H1 (cell line): ENCODE data around the gene CORO2B. TPM values are rescaled to one million over a fixed set of nuclear protein-coding genes. Genes with fewer than 3 reads are reported as not detected.

ENCODE experiments used
- CTCF ChIA-PET: fragments of 300-600 bp; sonication (Branson Sonifier 250); formaldehyde crosslinking; loops from one replicate; lab custom pipeline; 2021; ENCODE audit not compliant: partially characterized antibody; lab: Charles Lee
- POLR2A ChIA-PET: fragments of 300-600 bp; sonication (Branson Sonifier 250); formaldehyde crosslinking; loops from one replicate; lab custom pipeline; 2021; ENCODE audit warnings: inconsistent platforms; ENCODE audit not compliant: partially characterized antibody; lab: Charles Lee
- DNase-seq, 2 experiments: peaks; one replicate each; pipeline versions ENCODE4 v3.0.0 to v3.0.0-alpha.2; 2010 to 2022; ENCODE audit warnings: low spot score in 2 of 2, low read depth in 1 of 2, mixed read lengths in 1 of 2
- FAIRE-seq: peaks from 2 replicates; lab custom pipeline; 2011; peaks lifted over from hg19 to GRCh38; lab: Jason Lieb, UNC
- H2AFZ ChIP-seq: 2 replicates; pipeline ENCODE4 v1.8.1; 2012; ENCODE audit warnings: low read length, inconsistent platforms
- H2AK5ac ChIP-seq: 2 replicates; pipeline ENCODE4 v1.6.1; 2013; ENCODE audit warnings: low read depth, low read length
- H2BK120ac ChIP-seq: replicated peaks from 2 replicates; pipeline ENCODE3; 2013; ENCODE audit warnings: low read depth, low read length, inconsistent platforms
- H2BK12ac ChIP-seq: 2 replicates; pipeline ENCODE4 v1.6.1; 2013; ENCODE audit warnings: low read depth, low read length
- H2BK15ac ChIP-seq: 2 replicates; pipeline ENCODE4 v1.6.1; 2013; ENCODE audit warnings: low read length
- H2BK20ac ChIP-seq: 2 replicates; pipeline ENCODE4 v1.6.1; 2013; ENCODE audit warnings: low read length
- H2BK5ac ChIP-seq: 2 replicates; pipeline ENCODE4 v1.6.1; 2013; ENCODE audit warnings: low read depth, low read length
- H3K14ac ChIP-seq: 2 replicates; pipeline ENCODE4 v1.6.1; 2013; ENCODE audit warnings: inconsistent platforms; ENCODE audit not compliant: insufficient read length
- H3K18ac ChIP-seq: 2 replicates; pipeline ENCODE4 v1.6.1; 2013; ENCODE audit warnings: low read length; ENCODE audit errors: extremely low read depth
- H3K23ac ChIP-seq: 2 replicates; pipeline ENCODE4 v1.6.1; 2013; ENCODE audit warnings: inconsistent platforms; ENCODE audit not compliant: insufficient read length
- H3K23me2 ChIP-seq: 2 replicates; pipeline ENCODE4 v1.6.1; 2013; ENCODE audit warnings: low read depth, low read length
- H3K27ac ChIP-seq: 2 replicates; pipeline ENCODE4 v1.6.1; 2011; ENCODE audit warnings: low read depth, low read length, inconsistent platforms
- H3K27me3 ChIP-seq, 4 experiments: replicated peaks in 1 of 4; 1 replicate in 1 of 4; 2 replicates in 3 of 4; pipeline versions ENCODE4 v1.6.1 to v1.8.1; 2011 to 2013; ENCODE audit warnings: low read length in 3 of 4, mild to moderate bottlenecking in 3 of 4, inconsistent platforms in 2 of 4, mixed read lengths in 2 of 4, moderate library complexity in 1 of 4; ENCODE audit not compliant: control insufficient read depth in 3 of 4, insufficient read depth in 3 of 4; ENCODE audit errors: extremely low read depth in 1 of 4
- H3K36me3 ChIP-seq, 4 experiments: 2 replicates each; pipeline versions ENCODE4 v1.6.1 to v1.8.1; 2011 to 2013; ENCODE audit warnings: mild to moderate bottlenecking in 4 of 4, low read length in 3 of 4, moderate library complexity in 2 of 4, control low read depth in 1 of 4, inconsistent platforms in 1 of 4; ENCODE audit not compliant: insufficient read depth in 4 of 4, control insufficient read depth in 2 of 4
- H3K4ac ChIP-seq: replicated peaks from 2 replicates; pipeline ENCODE3; 2013; ENCODE audit warnings: low read length, low read depth, mixed read lengths, inconsistent platforms; ENCODE audit not compliant: insufficient read length
- H3K4me1 ChIP-seq, 4 experiments: replicated peaks in 1 of 4; 1 replicate in 1 of 4; 2 replicates in 3 of 4; pipeline versions ENCODE4 v1.6.1 to v1.8.1; 2011 to 2013; ENCODE audit warnings: low read length in 3 of 4, inconsistent platforms in 2 of 4, mixed read lengths in 1 of 4; ENCODE audit not compliant: insufficient read depth in 4 of 4, control insufficient read depth in 3 of 4
- H3K4me2 ChIP-seq, 2 experiments: 2 replicates each; pipeline versions ENCODE4 v1.6.1 to v1.8.1; 2011 to 2013; ENCODE audit warnings: low read depth in 2 of 2, low read length in 2 of 2, control low read depth in 1 of 2, inconsistent platforms in 1 of 2, mild to moderate bottlenecking in 1 of 2; ENCODE audit not compliant: insufficient read depth in 1 of 2
- H3K4me3 ChIP-seq, 4 experiments: fragments of 200-600, 300-600 bp in 1 of 4; sonication (generic), shearing (Covaris generic), sonication (Bioruptor Twin) in 1 of 4; 2 replicates each; pipeline versions ENCODE4 v1.5.1 to v1.8.1; 2011 to 2016; ENCODE audit warnings: low read length in 4 of 4, low read depth in 3 of 4, control low read depth in 2 of 4, inconsistent platforms in 2 of 4, mild to moderate bottlenecking in 2 of 4, mixed read lengths in 1 of 4, moderate library complexity in 1 of 4; ENCODE audit not compliant: insufficient read depth in 2 of 4; ENCODE audit errors: extremely low read depth in 1 of 4
- H3K56ac ChIP-seq: replicated peaks from 2 replicates; pipeline ENCODE3; 2013; ENCODE audit warnings: low read depth, mild to moderate bottlenecking, mixed read lengths, low read length, inconsistent platforms; ENCODE audit not compliant: insufficient read length
- H3K79me1 ChIP-seq: 2 replicates; pipeline ENCODE4 v1.6.1; 2013; ENCODE audit warnings: low read depth, low read length, control low read depth
- H3K79me2 ChIP-seq, 2 experiments: 2 replicates each; pipeline versions ENCODE4 v1.6.1 to v1.8.1; 2012 to 2013; ENCODE audit warnings: low read length in 2 of 2, mild to moderate bottlenecking in 2 of 2, inconsistent platforms in 1 of 2; ENCODE audit not compliant: insufficient read depth in 2 of 2, control insufficient read depth in 1 of 2
- H3K9ac ChIP-seq, 4 experiments: replicated peaks in 1 of 4; 1 replicate in 1 of 4; 2 replicates in 3 of 4; pipeline versions ENCODE4 v1.6.1 to v1.8.1; 2011 to 2013; ENCODE audit warnings: low read depth in 3 of 4, low read length in 3 of 4, control low read depth in 2 of 4, mild to moderate bottlenecking in 2 of 4, moderate library complexity in 2 of 4, inconsistent platforms in 1 of 4; ENCODE audit errors: extremely low read depth in 1 of 4
- H3K9me3 ChIP-seq, 2 experiments: 2 replicates each; pipeline versions ENCODE4 v1.6.1 to v1.8.1; 2012 to 2013; ENCODE audit warnings: mild to moderate bottlenecking in 2 of 2, moderate library complexity in 2 of 2, control low read depth in 1 of 2, inconsistent platforms in 1 of 2, low read depth in 1 of 2, low read length in 1 of 2, mixed read lengths in 1 of 2; ENCODE audit not compliant: insufficient read depth in 2 of 2
- H4K20me1 ChIP-seq, 2 experiments: replicated peaks in 1 of 2; 2 replicates each; pipeline versions ENCODE3 to v1.8.1; 2011 to 2013; ENCODE audit warnings: inconsistent platforms in 2 of 2, low read length in 2 of 2, mild to moderate bottlenecking in 1 of 2; ENCODE audit not compliant: insufficient read depth in 2 of 2, control insufficient read depth in 1 of 2
- H4K5ac ChIP-seq: 2 replicates; pipeline ENCODE4 v1.6.1; 2013; ENCODE audit warnings: low read length, low read depth, mixed read lengths, inconsistent platforms; ENCODE audit not compliant: insufficient read length
- H4K8ac ChIP-seq: 2 replicates; pipeline ENCODE4 v1.8.0; 2013; ENCODE audit warnings: mild to moderate bottlenecking, moderate library complexity, low read length, inconsistent platforms; ENCODE audit not compliant: insufficient read depth; ENCODE audit errors: extremely low read depth
- H4K91ac ChIP-seq: replicated peaks from 2 replicates; pipeline ENCODE3; 2013; ENCODE audit warnings: low read length, mixed read lengths, inconsistent platforms; ENCODE audit not compliant: insufficient read length
- MAX ChIP-seq: IDR thresholded peaks from 2 replicates; pipeline ENCODE4 v1.6.1; 2012; ENCODE audit warnings: inconsistent platforms
- WGBS, 2 experiments: shearing (Covaris generic) in 1 of 2; methylation state at CpG; one replicate each; pipeline versions ENCODE4 v1.1.6 to v1.1.7; 2013 to 2015; ENCODE audit warnings: low lambda C conversion rate in 2 of 2, mixed read lengths in 2 of 2, inconsistent platforms in 1 of 2, low coverage in 1 of 2, missing lambda C conversion rate in 1 of 2; ENCODE audit not compliant: insufficient replicate concordance in 2 of 2, insufficient coverage in 1 of 2, insufficient read length in 1 of 2; ENCODE audit errors: extremely low coverage in 1 of 2, missing lambda C conversion rate in 1 of 2; 5-methylcytosine and 5-hydroxymethylcytosine counted together
- polyA plus RNA-seq, 7 experiments: library from polyadenylated mRNA; depleted of rRNA in 3 of 7; stranded (reverse) in 5 of 7; unstranded in 2 of 7; fragments of >200 nt in 5 of 7; fragments of 200-250 nt in 2 of 7; gene quantifications; 1 replicate in 5 of 7; 2 replicates in 1 of 7; 4 replicates in 1 of 7; pipeline versions ENCODE4 v1.2.1 to v1.2.3, GENCODE V29; 2011 to 2013; ENCODE audit warnings: missing spikeins in 2 of 7, mixed read lengths in 2 of 7
- total RNA-seq: library from RNA; stranded (reverse); fragmentation: NEBNext Ultra II Directional; extraction: Animal tissue kit (Norgen Biotek cat#: 25700); gene quantifications from 2 replicates; pipeline ENCODE4 v1.2.1, GENCODE V29; 2021

The CORO2B gene
- total and polyA plus RNA-seq, 2 of the 8 experiments (the other 6 are each of a cell fraction or from before 2014, with no cell fraction given) = 3.4 to 6.7 TPM

GRCh38 chr15:68719672-68720071 lies 140.9 kb downstream of the CORO2B start:
- no peak overlapping the region for H2BK120ac ChIP-seq
- no peaks in the 10 kb centered on the region for H3K79me2 ChIP-seq
- no peak overlapping the region for H2BK5ac ChIP-seq
- H3K23ac ChIP-seq = no peak overlapping the region
- H3K9ac ChIP-seq = no peak overlapping the region
- H4K91ac ChIP-seq = no peak overlapping the region
- no peaks in the 10 kb centered on the region for H3K36me3 ChIP-seq
- no peaks in the 10 kb centered on the region for H3K23me2 ChIP-seq
- H3K79me1 ChIP-seq = no peaks in the 10 kb centered on the region
- FAIRE-seq (no peak), DNase-seq (no peak)
- no peak overlapping the region for H2BK12ac ChIP-seq
- no peak overlapping the region for H2BK15ac ChIP-seq
- ChIA-PET POLR2A (interaction anchor here (0.8 kb wide), 1 partner anchor 58 kb away, joined by 3 read pairs; no protein-coding TSS in a partner anchor), CTCF (interaction anchor here (0.7 to 1.5 kb wide), 8 partner anchors 10 to 311 kb away, joined by 3 to 6 read pairs (median 3); no protein-coding TSS in a partner anchor)
- no peaks in the 10 kb centered on the region for H3K9me3 ChIP-seq
- no peak overlapping the region for H2BK20ac ChIP-seq
- no peak overlapping the region for H4K8ac ChIP-seq
- H3K14ac ChIP-seq = no peak overlapping the region
- H2AK5ac ChIP-seq = no peak overlapping the region
- no peak overlapping the region for H3K4me2 ChIP-seq
- H4K5ac ChIP-seq = no peak overlapping the region
- H3K4me1 ChIP-seq = no peaks in the 10 kb centered on the region
- no peak overlapping the region for H3K4ac ChIP-seq
- H3K18ac ChIP-seq = no peak overlapping the region
- 89% methylated on average over 10 of the region's 10 CpGs; no CpG with 5 or more reads in 1 of the 2 experiments for WGBS, 2 experiments
- H3K27me3 ChIP-seq = no peaks in the 10 kb centered on the region
- no peak overlapping the region for H3K27ac ChIP-seq
- H3K56ac ChIP-seq = no peak overlapping the region
- H4K20me1 ChIP-seq = no peaks in the 10 kb centered on the region
- H2AFZ ChIP-seq = no peak overlapping the region
- H3K4me3 ChIP-seq = no peak overlapping the region
- TF ChIP-seq MAX = no peak
